Limb (tissue), 2 donors: Measurements from ENCODE around the gene SELENOF.

Experiments
- DNase-seq, 2 donors: peaks; one replicate each; pipeline ENCODE4 v3.0.0-alpha.2; 2016; ENCODE audit errors: extremely low spot score in 2 of 2

Gene SELENOF

DNA sequence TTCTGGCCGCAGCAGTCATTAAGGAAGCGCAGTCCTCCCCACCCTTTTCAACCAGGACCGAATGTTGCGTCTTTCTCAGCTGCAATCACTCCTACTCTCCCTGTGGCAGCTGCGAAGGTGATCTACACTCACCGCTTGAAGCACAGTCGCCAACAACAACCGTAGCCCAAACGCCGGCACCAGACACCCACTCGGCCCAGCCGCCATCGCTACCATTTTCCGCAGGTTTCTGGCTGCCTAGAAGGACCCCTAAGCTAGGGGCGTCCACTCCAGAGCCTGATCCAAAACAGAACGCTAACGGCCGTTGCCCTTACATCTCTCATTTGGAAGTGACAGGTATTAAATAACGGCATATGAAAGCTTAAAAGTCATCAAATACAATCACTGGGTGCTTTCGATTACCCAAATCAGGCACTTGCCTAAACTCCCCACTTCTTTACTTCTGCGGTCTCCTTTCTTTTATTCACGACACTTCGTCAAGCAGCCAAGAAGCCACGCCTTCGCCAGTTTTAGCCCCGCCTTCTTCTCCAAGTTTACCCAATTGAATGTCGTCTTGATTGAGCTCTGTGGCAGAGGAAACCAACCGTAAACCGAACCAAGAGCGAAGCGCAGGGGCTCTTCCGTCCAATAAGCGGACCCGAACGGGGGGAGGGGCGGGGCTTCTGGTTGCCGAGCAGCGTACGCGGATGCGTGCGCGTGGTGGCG is at the start of gene SELENOF:
Gene SELENOF (minus strand): TSS at position 231 of the 705 bp plus-strand sequence. CDS start 15 bp downstream, at position 216.
- peak; percentile 99 to 100 for DNase-seq

- DNase-seq = no peak
Measured at GRCh38 chr1:86960548-86960947, 46.6 kb upstream of the SELENOF start.

DNA sequence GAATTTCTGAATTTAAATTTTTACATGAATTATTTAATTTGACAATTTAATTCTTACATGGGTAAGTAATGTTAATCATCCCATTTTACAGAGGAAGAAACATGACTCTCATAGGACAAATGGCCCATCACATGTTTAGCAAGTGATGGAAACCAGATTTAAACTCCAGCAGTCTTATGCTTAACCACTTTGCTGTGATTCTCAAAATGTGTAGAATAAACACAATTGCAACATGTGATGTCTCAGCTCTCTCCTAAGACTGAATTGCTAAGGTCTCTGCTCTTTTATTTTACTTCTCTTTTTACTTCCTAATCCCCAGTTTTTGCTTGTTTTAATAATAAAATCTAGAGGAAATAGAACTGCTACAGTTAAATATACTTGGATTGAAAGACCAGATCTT is 43.3 kb upstream of the SELENOF start:
- DNase-seq = no peak

DNA sequence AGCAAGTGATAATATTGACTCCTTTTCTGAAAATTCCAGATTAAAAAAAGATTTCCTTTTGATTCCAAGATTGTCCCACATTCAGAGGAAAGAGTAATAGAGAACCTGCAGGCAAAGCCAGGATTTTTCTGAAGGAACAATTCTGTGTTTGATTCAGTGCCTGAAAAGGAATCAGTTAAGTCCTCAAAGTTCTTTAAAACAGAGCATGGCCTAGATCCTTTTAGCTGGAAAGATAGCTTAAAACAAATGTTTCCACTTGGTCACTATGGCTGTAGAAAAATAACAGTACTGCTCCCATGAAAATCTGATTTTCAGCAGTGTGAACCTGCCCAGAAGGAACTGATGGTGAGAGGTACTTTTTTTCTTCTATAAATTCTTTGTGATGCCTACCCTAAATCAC is 42.3 kb upstream of the SELENOF start:
- no peak for DNase-seq

GRCh38 chr1:86955678-86956077 is 41.8 kb upstream of the SELENOF start:
- no peak for DNase-seq

DNA sequence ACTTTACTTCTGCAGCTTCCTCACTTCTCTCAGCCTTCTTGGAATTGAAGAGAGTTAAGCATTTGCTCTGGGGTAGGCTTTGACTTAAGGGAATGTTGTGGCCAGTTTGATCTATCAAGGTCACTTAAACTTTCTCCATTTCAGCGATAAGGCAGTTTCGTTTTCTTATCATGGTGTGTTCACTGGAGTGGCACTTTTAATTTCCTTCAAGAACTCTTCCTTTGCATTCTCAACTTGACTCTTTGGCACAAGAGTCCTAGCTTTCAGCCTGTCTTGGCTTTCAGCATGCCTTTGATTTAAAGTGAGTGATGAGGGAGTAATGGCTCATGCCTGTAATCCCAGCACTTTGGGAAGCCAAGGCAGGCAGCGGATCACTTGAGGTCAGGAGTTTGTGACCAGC is 39.2 kb upstream of the SELENOF start:
- DNase-seq = no peak

DNA sequence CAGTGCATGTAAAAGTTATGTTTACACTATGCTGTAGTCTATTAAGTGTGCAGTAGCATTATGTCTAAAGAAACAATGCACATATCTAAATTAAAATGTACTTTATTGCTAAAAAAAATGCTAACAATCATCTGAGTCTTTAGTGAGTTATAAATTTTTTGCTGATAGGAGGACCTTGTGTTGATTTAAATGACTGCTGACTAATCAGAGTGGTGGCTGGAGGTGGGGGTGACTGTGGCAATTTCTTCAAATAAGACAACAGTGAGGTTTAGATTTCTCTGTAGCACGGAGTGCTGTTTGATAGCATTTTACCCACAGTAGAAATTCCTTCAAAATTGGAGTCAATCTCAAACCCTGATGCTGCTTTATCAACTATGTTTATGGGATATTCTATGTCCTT is 37.5 kb upstream of the SELENOF start:
- DNase-seq = no peak

DNA sequence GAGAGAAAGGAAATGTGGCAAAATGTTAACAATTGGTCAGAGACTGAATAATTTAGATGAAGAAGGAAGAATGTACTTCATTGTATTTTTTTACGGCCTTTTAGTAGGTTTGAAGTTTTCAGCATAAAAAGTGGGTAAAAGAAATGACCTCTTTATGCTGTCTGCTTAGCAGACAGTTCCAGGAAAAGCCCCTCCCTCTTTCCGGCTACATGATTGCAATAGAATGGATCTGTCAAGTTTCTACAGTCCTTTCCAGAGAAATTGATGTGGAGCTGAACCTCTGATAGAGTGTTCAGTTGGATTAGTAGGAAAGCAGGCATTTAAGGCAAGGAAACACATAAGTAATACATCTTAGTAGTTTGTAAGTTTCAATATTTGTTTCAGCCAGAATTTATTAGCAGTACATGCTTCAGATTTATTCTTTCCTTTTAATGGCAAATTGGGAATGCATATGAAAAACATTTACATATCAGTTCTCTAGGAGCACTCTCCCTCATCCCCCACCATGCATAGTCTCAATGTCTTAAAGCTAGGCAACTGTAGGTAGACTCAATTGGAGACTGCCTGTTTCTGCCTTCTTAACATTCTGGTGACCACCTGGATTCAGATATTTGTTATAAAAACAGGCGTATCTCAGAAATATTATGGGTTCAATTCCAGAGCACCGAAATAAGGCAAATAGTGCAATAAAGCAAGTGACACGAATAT is 36.9 kb upstream of the SELENOF start:
- peak in 1 of 2 donors; percentile 36 for DNase-seq

GRCh38 chr1:86948212-86948611 is 34.3 kb upstream of the SELENOF start:
- DNase-seq = no peak

DNA sequence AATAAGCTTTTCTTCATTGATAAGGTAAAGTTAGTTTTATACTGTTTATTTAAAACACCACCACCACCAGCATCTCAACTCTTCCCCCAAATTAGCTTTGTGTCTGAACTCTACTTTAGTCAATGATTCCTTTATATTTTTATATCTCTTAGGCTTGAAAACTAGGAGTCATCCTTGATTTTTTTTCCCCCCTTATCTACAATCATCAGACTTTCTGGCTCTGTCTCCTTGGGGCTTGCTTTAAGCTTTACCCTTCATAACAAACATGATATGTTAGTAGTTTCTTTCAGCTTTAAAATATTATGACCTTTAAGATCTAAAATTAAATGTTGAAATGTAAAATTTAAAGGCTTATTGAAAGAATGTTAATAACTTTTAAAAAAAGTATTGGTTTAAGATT is 28.8 kb upstream of the SELENOF start:
- no peak for DNase-seq

- no peak for DNase-seq
Measured at GRCh38 chr1:86942042-86942441, 28.1 kb upstream of the SELENOF start.

DNA sequence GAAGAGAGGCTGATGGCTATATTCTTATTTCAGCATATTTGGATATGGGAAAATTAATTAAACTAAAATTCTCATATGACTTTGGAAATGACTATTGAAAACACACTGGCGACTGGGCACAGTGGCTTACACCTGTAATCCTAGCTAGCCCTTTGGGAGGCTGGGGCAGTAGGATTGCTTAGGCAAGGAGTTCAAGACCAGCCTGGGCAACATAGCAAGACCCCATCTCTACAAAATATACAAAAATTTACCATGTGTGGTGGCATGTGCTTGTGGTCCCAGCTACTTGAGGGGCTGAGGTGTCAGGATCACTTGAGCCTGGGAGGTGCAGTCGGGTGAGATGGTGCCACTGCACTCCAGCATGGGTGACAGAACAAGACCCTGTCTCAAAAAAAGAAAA is 26.7 kb upstream of the SELENOF start:
- DNase-seq = no peak

- DNase-seq = no peak
Measured at GRCh38 chr1:86939406-86939805, 25.5 kb upstream of the SELENOF start.

GRCh38 chr1:86938855-86939254 is 24.9 kb upstream of the SELENOF start:
- DNase-seq = no peak

- DNase-seq = no peak
Measured at GRCh38 chr1:86938450-86938849, 24.5 kb upstream of the SELENOF start.

DNA sequence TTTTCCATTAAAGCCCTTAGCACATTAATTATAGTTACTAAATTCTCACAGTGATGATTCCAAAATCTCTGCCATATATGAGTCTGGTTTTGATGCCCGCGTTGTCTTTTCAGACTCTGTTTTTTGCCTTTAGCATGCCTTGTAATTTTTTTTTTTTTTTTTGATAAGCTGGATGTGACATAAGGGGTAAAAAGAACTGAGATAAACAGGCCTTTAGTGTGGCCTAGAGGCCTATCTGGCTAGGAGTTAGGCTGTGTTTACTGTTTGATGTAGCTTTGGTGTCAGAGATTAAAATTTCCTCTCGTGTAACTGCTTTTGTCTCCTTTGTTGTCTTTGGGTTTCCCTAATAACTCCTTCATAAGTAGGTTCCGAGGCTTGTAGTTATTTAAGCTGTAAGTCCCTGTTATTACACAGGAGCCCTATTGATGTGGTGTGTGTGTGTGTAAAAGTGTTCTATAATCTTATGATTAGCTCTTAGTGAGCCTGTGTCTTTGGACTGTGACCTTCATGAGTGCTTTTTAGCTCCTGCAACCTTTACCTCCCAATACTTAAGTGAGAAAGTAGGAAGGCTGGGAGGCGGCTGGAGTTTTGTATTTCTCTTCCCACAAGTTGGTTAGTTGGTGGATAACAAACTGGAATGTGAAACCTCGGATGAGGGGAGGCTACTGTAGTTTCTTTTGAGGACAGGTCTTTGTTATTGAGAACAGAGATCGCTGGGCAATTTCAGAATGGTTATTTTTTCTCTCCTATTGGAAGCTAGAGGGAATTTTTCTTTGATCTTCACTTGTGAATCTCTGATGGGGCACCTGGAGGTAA is 19.8 kb upstream of the SELENOF start:
- no peak for DNase-seq

- no peak for DNase-seq
Measured at GRCh38 chr1:86933051-86933450, 19.1 kb upstream of the SELENOF start.

- no peak for DNase-seq
Measured at GRCh38 chr1:86928819-86929218, 14.9 kb upstream of the SELENOF start.

GRCh38 chr1:86926883-86927282 is 13.0 kb upstream of the SELENOF start:
- DNase-seq = no peak

DNA sequence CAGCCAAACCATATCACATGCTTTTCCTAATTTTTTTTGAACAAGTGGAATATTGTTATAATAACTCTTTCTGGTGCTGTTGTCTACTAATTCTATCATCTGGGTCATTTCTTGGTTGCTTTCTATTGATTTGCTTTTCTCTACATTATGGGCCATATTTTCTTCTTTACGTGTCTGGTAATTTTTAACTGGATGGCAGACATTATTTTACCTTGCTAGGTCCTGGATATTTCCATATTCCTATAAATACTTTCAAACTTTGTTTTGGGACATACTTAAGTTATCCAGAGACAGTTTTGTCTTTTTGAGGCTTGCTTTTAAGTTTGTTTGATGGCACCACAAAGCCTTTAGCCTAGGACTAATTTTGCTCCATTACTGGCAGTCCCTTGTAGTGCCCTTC is 11.8 kb upstream of the SELENOF start:
- no peak for DNase-seq

DNA sequence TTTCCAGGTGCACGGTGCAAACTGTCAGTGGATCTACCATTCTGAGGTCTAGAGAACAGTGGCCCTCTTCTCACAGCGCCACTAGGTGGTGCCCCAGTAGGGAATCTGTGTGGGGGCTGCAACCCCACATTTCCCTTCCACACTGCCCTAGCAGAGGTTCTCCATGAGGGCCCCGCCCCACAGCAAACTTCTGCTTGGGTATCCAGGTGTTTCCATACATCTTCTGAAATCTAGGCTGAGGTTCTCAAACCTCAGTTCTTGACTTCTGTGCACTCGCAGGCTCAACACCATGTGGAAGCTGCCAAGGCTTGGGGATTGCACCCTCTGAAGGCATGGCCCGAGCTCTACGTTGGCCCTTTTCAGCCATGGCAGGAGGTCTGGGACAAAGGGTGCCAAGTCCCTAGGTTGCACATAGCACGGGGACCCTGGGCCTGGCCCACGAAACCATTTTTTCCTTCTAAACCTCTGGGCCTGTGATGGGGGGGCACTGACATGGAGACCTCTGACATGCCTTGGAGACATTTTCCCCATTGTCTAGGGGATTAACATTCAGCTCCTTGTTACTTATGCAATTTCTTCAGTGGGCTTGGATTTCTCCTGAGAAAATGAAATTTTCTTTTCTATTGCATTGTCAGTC is 10.5 kb upstream of the SELENOF start:
- DNase-seq = no peak

- DNase-seq = no peak
Measured at GRCh38 chr1:86922445-86922844, 8.5 kb upstream of the SELENOF start.
